ENCODE results near the gene ALG12. TPM values are rescaled to one million over a fixed set of nuclear protein-coding genes. Genes with fewer than 3 reads are reported as not detected.

ALG12 gene
- total RNA-seq, 1 experiment from 2014 or later = 29.2 TPM

- TF ChIP-seq ZBTB43 (CRISPR knock-in tag; IDR thresholded peaks at IDR 0.05) (no peak), ARID4B (CRISPR knock-in tag; IDR thresholded peaks at IDR 0.05; ENCODE audit: borderline replicate concordance) (no peak), ZNF263 (CRISPR knock-in tag; IDR thresholded peaks at IDR 0.05; ENCODE audit: low read depth) (no peak), FOXP1 (CRISPR knock-in tag; IDR thresholded peaks at IDR 0.05; ENCODE audit: borderline replicate concordance) (no peak), SMAD4 (CRISPR knock-in tag; IDR thresholded peaks at IDR 0.05) (no peak), FOXK1 (CRISPR knock-in tag; IDR thresholded peaks at IDR 0.05) (no peak)
- TF ChIP-seq, protein P1, sequence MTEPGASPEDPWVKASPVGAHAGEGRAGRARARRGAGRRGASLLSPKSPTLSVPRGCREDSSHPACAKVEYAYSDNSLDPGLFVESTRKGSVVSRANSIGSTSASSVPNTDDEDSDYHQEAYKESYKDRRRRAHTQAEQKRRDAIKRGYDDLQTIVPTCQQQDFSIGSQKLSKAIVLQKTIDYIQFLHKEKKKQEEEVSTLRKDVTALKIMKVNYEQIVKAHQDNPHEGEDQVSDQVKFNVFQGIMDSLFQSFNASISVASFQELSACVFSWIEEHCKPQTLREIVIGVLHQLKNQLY (CRISPR knock-in tag; IDR thresholded peaks at IDR 0.05) = no peak
- TF ChIP-seq, protein P2, sequence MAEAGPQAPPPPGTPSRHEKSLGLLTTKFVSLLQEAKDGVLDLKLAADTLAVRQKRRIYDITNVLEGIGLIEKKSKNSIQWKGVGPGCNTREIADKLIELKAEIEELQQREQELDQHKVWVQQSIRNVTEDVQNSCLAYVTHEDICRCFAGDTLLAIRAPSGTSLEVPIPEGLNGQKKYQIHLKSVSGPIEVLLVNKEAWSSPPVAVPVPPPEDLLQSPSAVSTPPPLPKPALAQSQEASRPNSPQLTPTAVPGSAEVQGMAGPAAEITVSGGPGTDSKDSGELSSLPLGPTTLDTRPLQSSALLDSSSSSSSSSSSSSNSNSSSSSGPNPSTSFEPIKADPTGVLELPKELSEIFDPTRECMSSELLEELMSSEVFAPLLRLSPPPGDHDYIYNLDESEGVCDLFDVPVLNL (CRISPR knock-in tag; IDR thresholded peaks at IDR 0.05; ENCODE audit: borderline replicate concordance, low read depth) = no peak
These were observed 33.6 kb downstream of the ALG12 start (continued) for GRCh38 chr22:49884503-49885260.

DNA sequence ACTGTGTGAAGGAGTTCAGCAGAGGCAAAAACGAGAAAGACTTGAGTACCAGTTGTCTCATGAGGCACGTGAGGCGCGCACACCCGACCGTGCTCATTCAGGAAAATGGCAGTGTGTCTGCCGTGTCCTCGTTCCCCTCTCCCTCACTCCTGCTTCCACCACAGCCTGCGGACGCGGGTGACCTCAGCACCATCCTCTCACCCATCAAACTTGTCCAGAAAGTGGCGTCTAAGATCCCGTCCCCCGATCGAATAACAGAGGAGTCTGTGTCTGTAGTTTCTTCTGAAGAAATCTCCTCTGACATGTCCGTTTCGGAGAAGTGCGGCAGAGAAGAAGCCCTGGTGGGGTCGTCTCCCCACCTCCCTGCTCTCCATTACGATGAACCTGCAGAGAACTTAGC lies 34.2 kb downstream of the ALG12 start:
- Mint-ChIP-seq H3K27ac (peak overlapping the region; percentile 69), H3K4me3 (no peak overlapping the region), H3K9me3 (peaks cover 5% of the 10 kb centered on the region), H3K4me1 (peaks cover 9% of the 10 kb centered on the region), H3K36me3 (peaks cover 72% of the 10 kb centered on the region), H3K27me3 (ENCODE audit: low read depth) (no peaks in the 10 kb centered on the region)
- ChIA-PET POLR2A (no interaction called here), CTCF (no interaction called here)
- TF ChIP-seq OVOL2 (CRISPR knock-in tag; IDR thresholded peaks at IDR 0.05; ENCODE audit: borderline replicate concordance) = no peak
- TF ChIP-seq JUN (CRISPR knock-in tag; IDR thresholded peaks at IDR 0.05) = no peak
- TF ChIP-seq AR (CRISPR knock-in tag; IDR thresholded peaks at IDR 0.05) = no peak
- TF ChIP-seq SOX15 (CRISPR knock-in tag; IDR thresholded peaks at IDR 0.05) = no peak
- no peak for TF ChIP-seq ZNF219 (CRISPR knock-in tag; IDR thresholded peaks at IDR 0.05; ENCODE audit: borderline replicate concordance)
- TF ChIP-seq EMX1 (CRISPR knock-in tag; IDR thresholded peaks at IDR 0.05) = no peak
- TF ChIP-seq GABPB1 (CRISPR knock-in tag; IDR thresholded peaks at IDR 0.05) = no peak
- DNase-seq (ENCODE audit: low spot score) = no peak
- no peak for ATAC-seq

All from WTC11 (cell line).